HL-60 (cell line): ENCODE results near the gene JMJD1C.

Experiments used
- DNase-seq, 2 experiments: peaks; one replicate each; pipeline ENCODE4 v3.0.0-alpha.2; 2010 to 2020; ENCODE audit warnings: low read depth in 1 of 2, low spot score in 1 of 2
- H3K27ac ChIP-seq: fragments of 250-450 bp; sonication (Bioruptor Pico); replicated peaks from 2 replicates; pipeline ENCODE4 v1.5.1; 2020; ENCODE audit warnings: mild to moderate bottlenecking, moderate library complexity
- H3K27me3 ChIP-seq: fragments of 250-450 bp; sonication (Bioruptor Pico); 2 replicates; pipeline ENCODE4 v1.5.1; 2021; ENCODE audit warnings: mild to moderate bottlenecking, moderate library complexity; ENCODE audit not compliant: insufficient read depth, poor library complexity, severe bottlenecking
- H3K4me3 ChIP-seq: replicated peaks from 2 replicates; pipeline ENCODE4 v1.5.1; 2011; ENCODE audit warnings: mild to moderate bottlenecking, control low read depth, low read length; ENCODE audit not compliant: insufficient read depth
- GABPA ChIP-seq: IDR thresholded peaks from 2 replicates; pipeline ENCODE4 v1.6.1; 2012; ENCODE audit warnings: low read depth
- POLR2AphosphoS5 ChIP-seq: IDR thresholded peaks from 2 replicates; pipeline ENCODE4 v1.6.1; 2012; ENCODE audit warnings: low read depth
- REST ChIP-seq: IDR thresholded peaks from 2 replicates; pipeline ENCODE4 v1.6.1; 2012; ENCODE audit warnings: low read depth; ENCODE audit not compliant: insufficient replicate concordance
- SPI1 ChIP-seq: IDR thresholded peaks from 2 replicates; pipeline ENCODE4 v1.6.1; 2012; ENCODE audit warnings: low read depth, mild to moderate bottlenecking, borderline replicate concordance
- TF ChIP-seq, protein P1 (sequence below): IDR thresholded peaks from one replicate; pipeline ENCODE4 v1.5.1; 2011; ENCODE audit warnings: low read length, control low read depth, inconsistent platforms; ENCODE audit not compliant: insufficient read depth

Gene JMJD1C

DNA sequence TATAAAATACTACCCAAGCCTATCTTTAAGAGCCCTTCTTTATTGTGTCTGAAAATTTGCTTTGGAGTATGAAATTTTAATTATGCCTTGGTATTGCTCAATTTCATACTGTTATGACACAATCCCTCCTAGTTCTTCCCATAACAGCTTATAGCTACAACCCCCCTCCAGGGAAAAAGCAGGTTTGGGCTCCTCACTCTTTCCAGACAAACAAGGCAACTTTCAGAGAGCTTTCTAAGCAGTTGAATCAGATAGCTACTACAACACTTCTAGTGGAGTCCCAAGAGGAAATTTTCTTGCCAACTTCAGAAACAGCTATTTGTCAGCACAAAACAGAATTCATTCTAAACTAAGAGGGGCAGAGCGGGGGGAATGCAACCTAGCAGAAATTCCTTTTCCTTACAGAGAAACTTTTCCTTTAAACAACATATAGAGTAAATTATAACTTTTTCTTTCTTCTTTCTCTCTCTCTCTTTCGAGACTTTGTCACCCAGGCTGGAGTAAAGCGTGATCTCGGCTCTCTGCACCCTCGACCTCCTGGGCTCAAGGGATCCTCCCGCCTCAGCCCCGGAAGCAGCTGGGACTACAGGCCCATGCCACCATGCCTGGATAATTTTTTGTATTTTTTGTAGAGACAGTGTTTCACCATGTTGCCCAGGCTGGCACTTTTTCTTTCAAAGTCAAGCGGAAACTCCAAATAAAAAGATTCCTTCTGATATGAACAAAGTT lies 26.0 kb upstream of the JMJD1C start:
- no peak for TF ChIP-seq SPI1
- TF ChIP-seq, protein P1, sequence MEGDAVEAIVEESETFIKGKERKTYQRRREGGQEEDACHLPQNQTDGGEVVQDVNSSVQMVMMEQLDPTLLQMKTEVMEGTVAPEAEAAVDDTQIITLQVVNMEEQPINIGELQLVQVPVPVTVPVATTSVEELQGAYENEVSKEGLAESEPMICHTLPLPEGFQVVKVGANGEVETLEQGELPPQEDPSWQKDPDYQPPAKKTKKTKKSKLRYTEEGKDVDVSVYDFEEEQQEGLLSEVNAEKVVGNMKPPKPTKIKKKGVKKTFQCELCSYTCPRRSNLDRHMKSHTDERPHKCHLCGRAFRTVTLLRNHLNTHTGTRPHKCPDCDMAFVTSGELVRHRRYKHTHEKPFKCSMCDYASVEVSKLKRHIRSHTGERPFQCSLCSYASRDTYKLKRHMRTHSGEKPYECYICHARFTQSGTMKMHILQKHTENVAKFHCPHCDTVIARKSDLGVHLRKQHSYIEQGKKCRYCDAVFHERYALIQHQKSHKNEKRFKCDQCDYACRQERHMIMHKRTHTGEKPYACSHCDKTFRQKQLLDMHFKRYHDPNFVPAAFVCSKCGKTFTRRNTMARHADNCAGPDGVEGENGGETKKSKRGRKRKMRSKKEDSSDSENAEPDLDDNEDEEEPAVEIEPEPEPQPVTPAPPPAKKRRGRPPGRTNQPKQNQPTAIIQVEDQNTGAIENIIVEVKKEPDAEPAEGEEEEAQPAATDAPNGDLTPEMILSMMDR = no peak
- TF ChIP-seq POLR2AphosphoS5 = no peak
- TF ChIP-seq GABPA = no peak
- TF ChIP-seq REST = no peak
- Histone ChIP-seq H3K27me3 (no peaks in the 10 kb centered on the region), H3K27ac (0 out of 2 replicates have a peak overlapping the region, but pooled peaks have one; percentile 14), H3K4me3 (no peak overlapping the region)
- DNase-seq = peak; percentile 10 to 20

- H3K27me3 ChIP-seq = no peaks in the 10 kb centered on the region
- no peak overlapping the region for H3K4me3 ChIP-seq
- TF ChIP-seq, protein P1 = no peak
- TF ChIP-seq POLR2AphosphoS5 (no peak), GABPA (no peak), REST (no peak), SPI1 (no peak)
- H3K27ac ChIP-seq = no peak overlapping the region
- DNase-seq = no peak
These were observed 24.1 kb upstream of the JMJD1C start for GRCh38 chr10:63489838-63490237.

GRCh38 chr10:63487990-63488389 lies 22.2 kb upstream of the JMJD1C start:
- H3K27ac ChIP-seq = no peak overlapping the region
- H3K27me3 ChIP-seq = no peaks in the 10 kb centered on the region
- no peak for TF ChIP-seq SPI1
- TF ChIP-seq REST = no peak
- TF ChIP-seq, protein P1 = no peak
- no peak for TF ChIP-seq POLR2AphosphoS5
- TF ChIP-seq GABPA = no peak
- no peak overlapping the region for H3K4me3 ChIP-seq
- DNase-seq = no peak
